ENCODE results near the gene GFOD2.
"Not testable (repeated sequence)": the region's sequence is repeated elsewhere in the genome, so short reads cannot be mapped to it uniquely, and the experiment has no call there.

The GFOD2 gene

GRCh38 chr16:67760956-67761230 lies 41.8 kb upstream of the GFOD2 start:
- TF ChIP-seq CTCF (conservative IDR thresholded peaks at IDR 0.05; ENCODE audit: low read depth, low read length), result no peak
- H3K4me3 ChIP-seq (ENCODE audit: low read length), result no peak overlapping the region
- DNase-seq (ENCODE audit: low read depth), result no peak

- no peak overlapping the region for H3K4me3 ChIP-seq (ENCODE audit: low read length)
- no peak for DNase-seq (ENCODE audit: low read depth)
- no peak for TF ChIP-seq CTCF (conservative IDR thresholded peaks at IDR 0.05; ENCODE audit: low read depth, low read length)
Observed at GRCh38 chr16:67760206-67760955, 41.3 kb upstream of the GFOD2 start.

GRCh38 chr16:67758966-67759365 lies 39.9 kb upstream of the GFOD2 start:
- H3K4me3 ChIP-seq (ENCODE audit: low read length), result no peak overlapping the region
- no peak for DNase-seq (ENCODE audit: low read depth)
- no peak for TF ChIP-seq CTCF (conservative IDR thresholded peaks at IDR 0.05; ENCODE audit: low read depth, low read length)

GRCh38 chr16:67758006-67758405 lies 38.9 kb upstream of the GFOD2 start:
- TF ChIP-seq CTCF (conservative IDR thresholded peaks at IDR 0.05; ENCODE audit: low read depth, low read length), result no peak
- H3K4me3 ChIP-seq (ENCODE audit: low read length), result no peak overlapping the region
- no peak for DNase-seq (ENCODE audit: low read depth)

- DNase-seq (ENCODE audit: low read depth), result no peak
- no peak for TF ChIP-seq CTCF (conservative IDR thresholded peaks at IDR 0.05; ENCODE audit: low read depth, low read length)
- no peak overlapping the region for H3K4me3 ChIP-seq (ENCODE audit: low read length)
Observed at GRCh38 chr16:67752641-67753040, 33.5 kb upstream of the GFOD2 start.

GRCh38 chr16:67751331-67751730 lies 32.2 kb upstream of the GFOD2 start:
- not testable (repeated sequence) for DNase-seq (ENCODE audit: low read depth); H3K4me3 ChIP-seq (ENCODE audit: low read length)

GRCh38 chr16:67750466-67750865 lies 31.4 kb upstream of the GFOD2 start:
- no peak for DNase-seq (ENCODE audit: low read depth)
- TF ChIP-seq CTCF (conservative IDR thresholded peaks at IDR 0.05; ENCODE audit: low read depth, low read length), result no peak
- no peak overlapping the region for H3K4me3 ChIP-seq (ENCODE audit: low read length)
